Kidney (tissue), 14 donors: ENCODE results near the gene ATP6V0E1. TPM values are rescaled to one million over a fixed set of nuclear protein-coding genes. Genes with fewer than 3 reads are reported as not detected.

Experiments
- DNase-seq, 5 donors: peaks; one replicate each; pipeline ENCODE4 v3.0.0-alpha.2; 2013 to 2020
- FAIRE-seq: peaks from 2 replicates; lab custom pipeline; 2012; peaks lifted over from hg19 to GRCh38; lab: Jason Lieb, UNC
- H3K27ac ChIP-seq, 2 donors: one replicate each; pipeline ENCODE4 v1.7.0; 2013; ENCODE audit warnings: low read depth in 2 of 2, low read length in 2 of 2, inconsistent platforms in 1 of 2
- H3K27me3 ChIP-seq: one replicate; pipeline ENCODE4 v1.7.1; 2013; ENCODE audit warnings: low read length, inconsistent platforms; ENCODE audit not compliant: control insufficient read depth, insufficient read depth
- H3K36me3 ChIP-seq, 3 donors: one replicate each; pipeline versions ENCODE4 v1.7.0 to v1.7.1; 2013; ENCODE audit warnings: low read length in 3 of 3, control low read depth in 1 of 3, inconsistent platforms in 1 of 3; ENCODE audit not compliant: insufficient read depth in 3 of 3, control insufficient read depth in 2 of 3
- H3K4me1 ChIP-seq, 3 donors: one replicate each; pipeline versions ENCODE4 v1.7.0 to v1.7.1; 2013; ENCODE audit warnings: low read length in 3 of 3, inconsistent platforms in 1 of 3, low read depth in 1 of 3; ENCODE audit not compliant: control insufficient read depth in 2 of 3, insufficient read depth in 2 of 3
- H3K4me3 ChIP-seq, 3 donors: one replicate each; pipeline versions ENCODE4 v1.7.0 to v1.8.1; 2013; ENCODE audit warnings: low read length in 3 of 3, control low read depth in 1 of 3, inconsistent platforms in 1 of 3
- H3K9ac ChIP-seq, 3 donors: one replicate each; pipeline versions ENCODE4 v1.7.0 to v1.7.1; 2013; ENCODE audit warnings: low read length in 3 of 3, control low read depth in 1 of 3, inconsistent platforms in 1 of 3
- H3K9me3 ChIP-seq, 3 donors: one replicate each; pipeline versions ENCODE4 v1.7.0 to v1.7.1; 2013; ENCODE audit warnings: low read length in 3 of 3, control low read depth in 1 of 3, inconsistent platforms in 1 of 3; ENCODE audit not compliant: control insufficient read depth in 2 of 3, insufficient read depth in 1 of 3
- intact Hi-C: fragments of 100-400 bp; cut with DNase I; formaldehyde crosslinking; loops from one replicate; pipeline ENCODE4 v1.11.1; 2022
- polyA plus RNA-seq: library from polyadenylated mRNA; stranded (reverse); fragments of 350-450 nt; fragmentation: Illumina TruSeq; extraction: RNeasy Lipid Tissue Mini Kit (QIAGEN cat#74804); gene quantifications from one replicate; pipeline ENCODE4 v1.2.3, GENCODE V29; 2014; ENCODE audit warnings: low read depth, low replicate concordance; ENCODE audit not compliant: insufficient read depth
- total RNA-seq: library from RNA; stranded (reverse); fragmentation: NEBNext Ultra II Directional; extraction: Animal tissue kit (Norgen Biotek cat#: 25700); gene quantifications from one replicate; pipeline ENCODE4 v1.2.1, GENCODE V29; 2021
- TF ChIP-seq, protein P1 (sequence below): IDR thresholded peaks from 3 replicates; pipeline ENCODE4 v1.5.1; 2012; ENCODE audit warnings: mild to moderate bottlenecking, moderate library complexity, borderline replicate concordance; ENCODE audit not compliant: insufficient read depth; ENCODE audit errors: extremely low read depth
- donor health status: control.
- donor health status: control.
- donor health status: control.
- donor health status: control.
- donor health status: control.
- donor health status: DM: yes; HTN: yes; CAD: no.
- donor health status: Normal renal cell carcinoma (clear cell type).

The ATP6V0E1 gene
- total and polyA plus RNA-seq, 2 donors from 2014 or later, result 352 to 804 TPM

DNA sequence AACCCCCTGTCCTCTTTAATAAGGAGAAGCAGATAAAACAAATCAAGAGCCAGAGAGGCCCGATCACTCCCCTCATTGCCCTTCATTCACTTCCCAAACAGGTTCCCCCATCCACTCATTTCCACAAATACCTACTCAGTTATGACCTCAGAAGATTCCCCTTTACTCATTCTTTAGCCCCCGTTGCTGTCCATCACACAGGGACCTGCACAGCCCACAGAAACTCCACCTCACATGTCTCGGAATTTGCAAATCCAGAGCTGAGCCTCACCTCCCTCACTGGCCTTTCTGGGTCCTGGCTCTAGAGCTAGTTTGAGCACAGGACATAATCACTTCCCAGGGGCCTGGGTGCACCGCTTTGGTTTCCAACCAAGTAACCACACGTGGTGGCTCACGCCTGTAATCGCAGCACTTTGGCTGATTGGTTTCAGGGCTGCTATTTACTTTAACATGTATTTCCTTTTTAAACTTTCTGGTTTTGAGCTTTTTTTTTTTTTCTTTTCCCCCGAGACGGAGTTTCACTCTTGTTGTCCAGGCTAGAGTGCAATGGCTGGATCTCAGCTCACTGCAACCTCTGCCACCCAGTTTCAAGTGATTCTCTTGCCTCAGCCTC, 17.8 kb downstream of the ATP6V0E1 start:
- TF ChIP-seq, protein P1, sequence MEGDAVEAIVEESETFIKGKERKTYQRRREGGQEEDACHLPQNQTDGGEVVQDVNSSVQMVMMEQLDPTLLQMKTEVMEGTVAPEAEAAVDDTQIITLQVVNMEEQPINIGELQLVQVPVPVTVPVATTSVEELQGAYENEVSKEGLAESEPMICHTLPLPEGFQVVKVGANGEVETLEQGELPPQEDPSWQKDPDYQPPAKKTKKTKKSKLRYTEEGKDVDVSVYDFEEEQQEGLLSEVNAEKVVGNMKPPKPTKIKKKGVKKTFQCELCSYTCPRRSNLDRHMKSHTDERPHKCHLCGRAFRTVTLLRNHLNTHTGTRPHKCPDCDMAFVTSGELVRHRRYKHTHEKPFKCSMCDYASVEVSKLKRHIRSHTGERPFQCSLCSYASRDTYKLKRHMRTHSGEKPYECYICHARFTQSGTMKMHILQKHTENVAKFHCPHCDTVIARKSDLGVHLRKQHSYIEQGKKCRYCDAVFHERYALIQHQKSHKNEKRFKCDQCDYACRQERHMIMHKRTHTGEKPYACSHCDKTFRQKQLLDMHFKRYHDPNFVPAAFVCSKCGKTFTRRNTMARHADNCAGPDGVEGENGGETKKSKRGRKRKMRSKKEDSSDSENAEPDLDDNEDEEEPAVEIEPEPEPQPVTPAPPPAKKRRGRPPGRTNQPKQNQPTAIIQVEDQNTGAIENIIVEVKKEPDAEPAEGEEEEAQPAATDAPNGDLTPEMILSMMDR, result no peak
- Histone ChIP-seq H3K4me1 (peaks cover 0 to 16% (median 14%) of the 10 kb centered on the region in 3 donors), H3K36me3 (peaks cover 0 to 5% (median 0%) of the 10 kb centered on the region in 3 donors), H3K27me3 (no peaks in the 10 kb centered on the region), H3K4me3 (no peak overlapping the region), H3K9me3 (no peaks in the 10 kb centered on the region), H3K9ac (peak overlapping the region in 1 of 3 donors; percentile 43), H3K27ac (peak overlapping the region; percentile 63 to 89)
- no peak for DNase-seq
- no peak for FAIRE-seq
- intact Hi-C loops, result no loop called here

DNA sequence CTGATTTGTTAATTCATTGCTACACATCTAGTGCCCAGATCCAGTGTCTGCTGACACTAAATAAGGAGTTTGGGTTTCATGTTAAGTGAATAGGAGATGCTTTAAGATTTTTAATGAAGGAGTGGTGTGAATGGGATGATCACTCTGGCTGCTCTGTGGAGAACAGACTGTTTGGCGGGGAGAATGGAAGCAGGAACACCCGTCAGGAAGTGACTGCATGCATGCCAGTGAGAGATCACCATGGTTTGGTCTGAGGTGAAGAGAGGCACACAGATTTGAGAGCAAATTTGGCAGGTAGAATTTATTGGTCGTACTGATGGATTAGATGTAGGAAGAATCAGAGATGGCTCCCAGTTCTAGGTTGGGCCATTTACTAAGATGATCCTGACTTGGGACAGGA, 19.8 kb downstream of the ATP6V0E1 start:
- H3K27ac ChIP-seq, result no peak overlapping the region
- no peaks in the 10 kb centered on the region for H3K36me3 ChIP-seq
- no peak overlapping the region for H3K9ac ChIP-seq
- no peaks in the 10 kb centered on the region for H3K27me3 ChIP-seq
- no peak overlapping the region for H3K4me3 ChIP-seq
- no peak for DNase-seq
- TF ChIP-seq, protein P1, result no peak
- no peak for FAIRE-seq
- peaks cover 0 to 19% (median 17%) of the 10 kb centered on the region in 3 donors for H3K4me1 ChIP-seq
- no peaks in the 10 kb centered on the region for H3K9me3 ChIP-seq
- intact Hi-C loops, result no loop called here

DNA sequence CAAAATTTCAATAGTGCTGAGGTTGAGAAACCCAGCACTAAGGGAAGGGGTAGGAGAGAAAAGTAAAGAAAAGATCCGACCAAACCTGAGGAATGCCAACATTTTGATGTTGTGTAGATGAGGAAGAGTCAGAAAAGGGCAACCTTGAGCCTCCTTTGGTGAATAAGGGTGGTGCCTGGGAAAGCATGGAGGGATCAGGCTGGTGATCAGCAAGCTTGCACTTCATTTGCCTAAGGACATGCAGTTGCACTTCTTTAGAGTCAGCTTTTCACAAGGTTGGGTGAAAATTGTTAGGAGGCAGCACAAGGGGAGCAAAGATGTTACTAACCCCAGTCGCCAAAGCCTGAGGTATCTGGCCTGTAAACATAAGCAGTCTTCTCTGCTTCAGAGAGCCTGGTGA, 20.4 kb downstream of the ATP6V0E1 start:
- intact Hi-C loops, result no loop called here
- TF ChIP-seq, protein P1, result no peak

DNA sequence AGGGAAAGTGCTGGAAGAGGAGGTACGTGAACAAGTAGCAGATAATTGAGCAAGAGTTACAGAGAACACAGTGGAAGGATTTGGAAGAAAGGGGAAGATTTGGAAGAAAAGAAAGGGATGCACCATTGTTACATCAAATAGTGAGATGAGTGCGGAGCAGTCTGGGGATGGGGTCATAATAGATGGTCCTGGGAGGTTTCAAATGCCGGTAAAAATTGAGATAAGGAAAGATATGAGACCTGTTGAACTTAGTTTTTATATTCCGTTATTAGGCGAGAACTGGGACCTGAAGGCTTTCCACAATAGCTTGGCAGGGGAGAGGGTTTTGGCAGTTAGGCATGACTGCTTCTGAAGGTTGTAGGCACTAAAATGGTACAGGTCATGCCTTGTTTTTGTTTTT, 20.9 kb downstream of the ATP6V0E1 start:
- peaks cover 0 to 19% (median 17%) of the 10 kb centered on the region in 3 donors for H3K4me1 ChIP-seq
- no peak for FAIRE-seq
- H3K4me3 ChIP-seq, result peak overlapping the region in 1 of 3 donors; percentile 9
- H3K9ac ChIP-seq, result peak overlapping the region in 2 of 3 donors; percentile 9 to 10
- intact Hi-C loops, result no loop called here
- no peaks in the 10 kb centered on the region for H3K9me3 ChIP-seq
- H3K27me3 ChIP-seq, result no peaks in the 10 kb centered on the region
- H3K36me3 ChIP-seq, result no peaks in the 10 kb centered on the region
- no peak for DNase-seq
- TF ChIP-seq, protein P1, result no peak
- H3K27ac ChIP-seq, result no peak overlapping the region

More for the DNA sequence above, 20.4 kb downstream of the ATP6V0E1 start:
- H3K27me3 ChIP-seq, result no peaks in the 10 kb centered on the region
- no peaks in the 10 kb centered on the region for H3K36me3 ChIP-seq
- FAIRE-seq, result no peak
- H3K9me3 ChIP-seq, result no peaks in the 10 kb centered on the region
- H3K4me1 ChIP-seq, result peaks cover 0 to 19% (median 17%) of the 10 kb centered on the region in 3 donors
- H3K27ac ChIP-seq, result no peak overlapping the region
- peak overlapping the region in 1 of 3 donors; percentile 10 for H3K9ac ChIP-seq
- DNase-seq, result no peak
- H3K4me3 ChIP-seq, result peak overlapping the region in 1 of 3 donors; percentile 9
